Stomach (tissue), 9 donors: ENCODE results near the gene LZTR1. TPM values are rescaled to one million over a fixed set of nuclear protein-coding genes. Genes with fewer than 3 reads are reported as not detected.

Experiments used
- DNase-seq, 2 donors: peaks; one replicate each; pipeline versions ENCODE4 v3.0.0 to v3.0.0-alpha.2; 2013 to 2019
- H3K27ac ChIP-seq, 5 donors: fragments of 200-600 bp in 4 of 5; sonication (generic) in 4 of 5; one replicate each; pipeline ENCODE4 v1.5.1; 2013 to 2019; ENCODE audit warnings: mild to moderate bottlenecking in 1 of 5, moderate library complexity in 1 of 5
- H3K27me3 ChIP-seq, 3 donors: fragments of 200-600 bp; sonication (generic); one replicate each; pipeline ENCODE4 v1.5.1; 2017 to 2019; ENCODE audit warnings: mixed run types in 1 of 3
- H3K36me3 ChIP-seq, 4 donors: fragments of 200-600 bp; sonication (generic); 1 replicate in 3 of 4; 2 replicates in 1 of 4; pipeline ENCODE4 v1.5.1; 2016 to 2019
- H3K4me1 ChIP-seq, 4 donors: fragments of 200-600 bp; sonication (generic); one replicate each; pipeline ENCODE4 v1.5.1; 2016 to 2019
- H3K4me3 ChIP-seq, 4 donors: fragments of 200-600 bp; sonication (generic) in 3 of 4; one replicate each; pipeline ENCODE4 v1.5.1; 2016 to 2019; ENCODE audit warnings: mild to moderate bottlenecking in 1 of 4
- H3K9me3 ChIP-seq, 4 donors: fragments of 200-600 bp; sonication (generic); one replicate each; pipeline ENCODE4 v1.5.1; 2016 to 2019
- CTCF ChIP-seq, 7 experiments: fragments of 450-650 bp in 4 of 7; fragments of 200-600 bp in 3 of 7; sonication (generic) in 3 of 7; IDR thresholded peaks; one replicate each; pipeline ENCODE4 v1.5.1; 2016 to 2019; ENCODE audit warnings: antibody characterized with exemption in 7 of 7, control low read depth in 2 of 7, mild to moderate bottlenecking in 1 of 7
- EP300 ChIP-seq: sonication (generic); formaldehyde crosslinking; IDR thresholded peaks from one replicate; pipeline ENCODE4 v1.6.1; 2017; ENCODE audit warnings: antibody characterized with exemption
- POLR2A ChIP-seq, 4 donors: fragments of 450-650 bp; IDR thresholded peaks; one replicate each; pipeline ENCODE4 v1.6.1; 2016; ENCODE audit warnings: antibody characterized with exemption in 4 of 4, control low read depth in 2 of 4, mild to moderate bottlenecking in 1 of 4, moderate library complexity in 1 of 4
- POLR2AphosphoS5 ChIP-seq, 3 donors: sonication (generic); formaldehyde crosslinking; IDR thresholded peaks; one replicate each; pipeline ENCODE4 v1.6.1; 2016; ENCODE audit warnings: antibody characterized with exemption in 3 of 3
- WGBS, 5 donors: extraction: QIAGEN DNeasy Blood & Tissue Kit in 3 of 5; methylation state at CpG; one replicate each; pipeline versions ENCODE4 v1.1.5 to v1.1.7; 2013 to 2018; 5-methylcytosine and 5-hydroxymethylcytosine counted together
- intact Hi-C: fragments of 100-400 bp; cut with DNase I; formaldehyde crosslinking; loops from one replicate; pipeline ENCODE4 v1.15.1; 2023; ENCODE audit warnings: low total_unique reads
- polyA plus RNA-seq, 3 donors: library from polyadenylated mRNA; stranded (reverse); fragments of 200-250 nt; gene quantifications; one replicate each; pipeline ENCODE4 v1.2.3, GENCODE V29; 2013
- total RNA-seq, 5 donors: library from RNA; depleted of rRNA; stranded (reverse); fragments of >200 nt; gene quantifications; one replicate each; pipeline versions ENCODE4 v1.1.0 to v1.2.3, GENCODE V29; 2014 to 2016
- donor health status: healthy with polysubstance abuse.
- donor health status: Bipolar disorder and iron deficiency.
- donor health status: healthy.

The LZTR1 gene
- total and polyA plus RNA-seq, 8 donors: 13.7 to 148 (median 29.5) TPM

- 0 to 3% (median 1%) methylated on average over 5 to 12 of the region's 12 CpGs for WGBS, 5 donors
- Histone ChIP-seq H3K27ac (peak overlapping the region; percentile 92 to 97 (median 94)), H3K4me3 (peak overlapping the region; percentile 59 to 83 (median 80)), H3K27me3 (peaks cover 0 to 6% (median 0%) of the 10 kb centered on the region in 3 donors), H3K36me3 (peaks cover 10 to 36% (median 29%) of the 10 kb centered on the region in 4 donors), H3K4me1 (peaks cover 34 to 48% (median 41%) of the 10 kb centered on the region in 4 donors), H3K9me3 (peaks cover 0 to 10% (median 8%) of the 10 kb centered on the region in 4 donors)
- intact Hi-C loops: no loop called here
- TF ChIP-seq EP300: no peak
- no peak for TF ChIP-seq POLR2AphosphoS5 (IDR thresholded peaks at IDR 0.05)
- no peak for TF ChIP-seq POLR2A (IDR thresholded peaks at IDR 0.05)
- TF ChIP-seq CTCF (IDR thresholded peaks at IDR 0.05): no peak
- DNase-seq: no peak
These were observed 426 bp downstream of the LZTR1 start for GRCh38 chr22:20982563-20982882.

GRCh38 chr22:20983081-20983771 lies 1.1 kb downstream of the LZTR1 start:
- H3K27ac ChIP-seq: peak overlapping the region in 2 of 5 donors; percentile 92 to 94
- TF ChIP-seq POLR2AphosphoS5 (IDR thresholded peaks at IDR 0.05) (no peak), POLR2A (IDR thresholded peaks at IDR 0.05) (no peak), CTCF (IDR thresholded peaks at IDR 0.05) (no peak), EP300 (no peak)
- H3K4me1 ChIP-seq: peaks cover 34 to 48% (median 41%) of the 10 kb centered on the region in 4 donors
- no peak for DNase-seq
- peaks cover 0 to 6% (median 0%) of the 10 kb centered on the region in 3 donors for H3K27me3 ChIP-seq
- peak overlapping the region; percentile 59 to 83 (median 80) for H3K4me3 ChIP-seq
- H3K9me3 ChIP-seq: peaks cover 0 to 9% (median 7%) of the 10 kb centered on the region in 4 donors
- peaks cover 17 to 43% (median 36%) of the 10 kb centered on the region in 4 donors for H3K36me3 ChIP-seq
- WGBS, 5 donors: 61 to 81% (median 74%) methylated on average over 5 of the region's 5 CpGs
- intact Hi-C loops: no loop called here

- Histone ChIP-seq H3K9me3 (no peaks in the 10 kb centered on the region), H3K27me3 (no peaks in the 10 kb centered on the region), H3K4me3 (no peak overlapping the region), H3K27ac (no peak overlapping the region), H3K4me1 (peaks cover 20 to 30% (median 26%) of the 10 kb centered on the region in 4 donors), H3K36me3 (peaks cover 20 to 67% (median 51%) of the 10 kb centered on the region in 4 donors)
- no peak for DNase-seq
- intact Hi-C loops: no loop called here
- 94 to 100% (median 96%) methylated on average over 3 to 7 of the region's 7 CpGs for WGBS, 5 donors
- no peak for TF ChIP-seq CTCF (IDR thresholded peaks at IDR 0.05)
- TF ChIP-seq POLR2AphosphoS5 (IDR thresholded peaks at IDR 0.05): no peak
- no peak for TF ChIP-seq POLR2A (IDR thresholded peaks at IDR 0.05)
- TF ChIP-seq EP300: no peak
These were observed 3.6 kb downstream of the LZTR1 start for GRCh38 chr22:20985720-20986119.

- TF ChIP-seq CTCF (IDR thresholded peaks at IDR 0.05) (no peak), POLR2AphosphoS5 (IDR thresholded peaks at IDR 0.05) (no peak), EP300 (no peak), POLR2A (IDR thresholded peaks at IDR 0.05) (no peak)
- Histone ChIP-seq H3K4me3 (no peak overlapping the region), H3K4me1 (peaks cover 14 to 23% (median 20%) of the 10 kb centered on the region in 4 donors), H3K27ac (no peak overlapping the region), H3K9me3 (no peaks in the 10 kb centered on the region), H3K36me3 (peaks cover 22 to 74% (median 57%) of the 10 kb centered on the region in 4 donors), H3K27me3 (no peaks in the 10 kb centered on the region)
- intact Hi-C loops: no loop called here
- WGBS, 5 donors: 88 to 98% (median 92%) methylated on average over 1 of the region's 1 CpG
- no peak for DNase-seq
These were observed 4.3 kb downstream of the LZTR1 start for GRCh38 chr22:20986365-20986764.
